Nephron progenitor cell (in vitro differentiated cells): ENCODE measurements around the gene GRP.
"Not testable (repeated sequence)": the region's sequence is repeated elsewhere in the genome, so short reads cannot be mapped to it uniquely, and the experiment has no call there.

Source experiments
- DNase-seq: peaks from one replicate; pipeline ENCODE4 v3.0.0; 2021
- H3K27ac Mint-ChIP-seq: 2 replicates; pipeline ENCODE4 v1.8.0; 2021; ENCODE audit warnings: mild to moderate bottlenecking, moderate library complexity, mixed read lengths
- H3K27me3 Mint-ChIP-seq: 2 replicates; pipeline ENCODE4 v1.8.0; 2021; ENCODE audit warnings: mild to moderate bottlenecking, low read depth, mixed read lengths; ENCODE audit not compliant: poor library complexity
- H3K36me3 Mint-ChIP-seq: 2 replicates; pipeline ENCODE4 v1.8.0; 2021; ENCODE audit warnings: low read depth, mixed read lengths
- H3K4me1 Mint-ChIP-seq: 2 replicates; pipeline ENCODE4 v1.8.0; 2021; ENCODE audit warnings: mixed read lengths
- H3K4me3 Mint-ChIP-seq: 2 replicates; pipeline ENCODE4 v1.8.0; 2021; ENCODE audit warnings: mild to moderate bottlenecking, moderate library complexity, mixed read lengths
- H3K9me3 Mint-ChIP-seq: 2 replicates; pipeline ENCODE4 v1.8.0; 2021; ENCODE audit warnings: mild to moderate bottlenecking, moderate library complexity, mixed read lengths
- TF ChIP-seq, protein P1 (sequence below): fragments of 200-600 bp; sonication (generic); IDR thresholded peaks from 2 replicates; pipeline ENCODE4 v1.5.0; 2021; ENCODE audit warnings: antibody characterized with exemption

Gene GRP

GRCh38 chr18:59242906-59243305 lies 22.9 kb downstream of the GRP start:
- DNase-seq: no peak
- no peaks in the 10 kb centered on the region for H3K36me3 Mint-ChIP-seq
- no peaks in the 10 kb centered on the region for H3K4me1 Mint-ChIP-seq
- H3K27ac Mint-ChIP-seq: no peak overlapping the region
- TF ChIP-seq, protein P1, sequence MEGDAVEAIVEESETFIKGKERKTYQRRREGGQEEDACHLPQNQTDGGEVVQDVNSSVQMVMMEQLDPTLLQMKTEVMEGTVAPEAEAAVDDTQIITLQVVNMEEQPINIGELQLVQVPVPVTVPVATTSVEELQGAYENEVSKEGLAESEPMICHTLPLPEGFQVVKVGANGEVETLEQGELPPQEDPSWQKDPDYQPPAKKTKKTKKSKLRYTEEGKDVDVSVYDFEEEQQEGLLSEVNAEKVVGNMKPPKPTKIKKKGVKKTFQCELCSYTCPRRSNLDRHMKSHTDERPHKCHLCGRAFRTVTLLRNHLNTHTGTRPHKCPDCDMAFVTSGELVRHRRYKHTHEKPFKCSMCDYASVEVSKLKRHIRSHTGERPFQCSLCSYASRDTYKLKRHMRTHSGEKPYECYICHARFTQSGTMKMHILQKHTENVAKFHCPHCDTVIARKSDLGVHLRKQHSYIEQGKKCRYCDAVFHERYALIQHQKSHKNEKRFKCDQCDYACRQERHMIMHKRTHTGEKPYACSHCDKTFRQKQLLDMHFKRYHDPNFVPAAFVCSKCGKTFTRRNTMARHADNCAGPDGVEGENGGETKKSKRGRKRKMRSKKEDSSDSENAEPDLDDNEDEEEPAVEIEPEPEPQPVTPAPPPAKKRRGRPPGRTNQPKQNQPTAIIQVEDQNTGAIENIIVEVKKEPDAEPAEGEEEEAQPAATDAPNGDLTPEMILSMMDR: no peak
- no peaks in the 10 kb centered on the region for H3K9me3 Mint-ChIP-seq
- no peak overlapping the region for H3K4me3 Mint-ChIP-seq
- peaks cover 63% of the 10 kb centered on the region for H3K27me3 Mint-ChIP-seq

- Mint-ChIP-seq H3K4me3 (no peak overlapping the region), H3K9me3 (no peaks in the 10 kb centered on the region)
- no peak for DNase-seq
These were observed 26.8 kb downstream of the GRP start for GRCh38 chr18:59246796-59247195.

DNA sequence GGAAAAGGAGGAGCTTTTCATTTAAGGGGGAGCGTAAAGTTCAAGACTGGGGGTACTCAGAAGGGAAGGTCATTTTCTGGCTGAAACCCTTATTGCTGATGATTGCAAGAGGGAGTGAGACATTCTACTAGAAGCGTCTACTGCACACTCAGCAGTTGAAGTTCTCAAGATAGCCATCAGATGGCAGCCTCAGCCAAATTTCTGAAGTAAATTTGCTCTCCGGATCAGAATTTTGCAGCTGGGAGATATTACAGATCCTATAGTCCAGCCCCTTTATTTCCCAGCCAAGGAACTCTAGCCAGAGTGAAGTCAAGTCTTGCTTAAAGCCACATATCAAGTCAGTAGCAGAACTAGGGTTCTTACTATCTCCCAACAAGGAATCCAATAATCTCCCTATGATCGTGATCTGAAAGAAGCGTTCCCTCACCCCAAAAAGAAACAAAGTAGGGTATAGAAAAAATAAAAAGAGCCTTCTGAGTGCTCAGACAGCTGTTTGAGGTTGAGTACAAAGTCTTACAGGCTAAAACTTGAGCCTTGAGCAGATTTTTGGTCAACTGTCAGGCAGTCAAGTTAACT lies 29.3 kb downstream of the GRP start:
- peaks cover 6% of the 10 kb centered on the region for H3K9me3 Mint-ChIP-seq
- H3K27me3 Mint-ChIP-seq: peaks cover 72% of the 10 kb centered on the region

More at GRCh38 chr18:59246796-59247195, 26.8 kb downstream of the GRP start:
- H3K27me3 Mint-ChIP-seq: peaks cover 73% of the 10 kb centered on the region
- TF ChIP-seq, protein P1: no peak
- no peaks in the 10 kb centered on the region for H3K4me1 Mint-ChIP-seq
- H3K27ac Mint-ChIP-seq: no peak overlapping the region
- H3K36me3 Mint-ChIP-seq: no peaks in the 10 kb centered on the region

GRCh38 chr18:59255491-59255890 lies 35.5 kb downstream of the GRP start:
- not testable (repeated sequence) for H3K36me3 Mint-ChIP-seq, H3K27ac Mint-ChIP-seq, H3K4me3 Mint-ChIP-seq, H3K4me1 Mint-ChIP-seq, DNase-seq
- Mint-ChIP-seq H3K27me3 (peaks cover 50% of the 10 kb centered on the region), H3K9me3 (peaks cover 38% of the 10 kb centered on the region)

More for the DNA sequence above, 29.3 kb downstream of the GRP start:
- Mint-ChIP-seq H3K36me3 (no peaks in the 10 kb centered on the region), H3K4me3 (no peak overlapping the region), H3K27ac (no peak overlapping the region), H3K4me1 (no peaks in the 10 kb centered on the region)
- TF ChIP-seq, protein P1: peak; percentile 75
- DNase-seq: peak; percentile 59

GRCh38 chr18:59261842-59262241 lies 41.9 kb downstream of the GRP start:
- not testable (repeated sequence) for H3K27ac Mint-ChIP-seq, H3K4me3 Mint-ChIP-seq, H3K4me1 Mint-ChIP-seq, H3K36me3 Mint-ChIP-seq, DNase-seq
- Mint-ChIP-seq H3K27me3 (peaks cover 93% of the 10 kb centered on the region), H3K9me3 (peaks cover 47% of the 10 kb centered on the region)

GRCh38 chr18:59262243-59262642 lies 42.3 kb downstream of the GRP start:
- H3K27ac Mint-ChIP-seq, DNase-seq, H3K4me1 Mint-ChIP-seq, H3K36me3 Mint-ChIP-seq, H3K4me3 Mint-ChIP-seq: not testable (repeated sequence)
- H3K9me3 Mint-ChIP-seq: peaks cover 45% of the 10 kb centered on the region
- peaks cover 97% of the 10 kb centered on the region for H3K27me3 Mint-ChIP-seq

GRCh38 chr18:59263661-59264060 lies 43.7 kb downstream of the GRP start:
- Mint-ChIP-seq H3K4me1 (peaks cover 20% of the 10 kb centered on the region), H3K27ac (no peak overlapping the region), H3K9me3 (peaks cover 39% of the 10 kb centered on the region), H3K36me3 (no peaks in the 10 kb centered on the region), H3K27me3 (peaks cover 100% of the 10 kb centered on the region), H3K4me3 (peak overlapping the region; percentile 54)
- TF ChIP-seq, protein P1: no peak
- no peak for DNase-seq
